OCI-LY7 (cell line): ENCODE measurements around the gene PARVB. TPM values are rescaled to one million over a fixed set of nuclear protein-coding genes. Genes with fewer than 3 reads are reported as not detected.

Experiments
- BruUV-seq: library from RNA; stranded (reverse); fragments of 400-500 nt; replicated peaks from 2 replicates; lab custom pipeline; 2021; lab: Mats Ljungman, UMichigan
- CTCF ChIA-PET: fragments of 300-600 bp; sonication (Branson Sonifier 250); formaldehyde crosslinking; loops from one replicate; lab custom pipeline; 2022; ENCODE audit warnings: antibody characterized with exemption; ENCODE audit not compliant: unreplicated experiment; lab: Charles Lee
- POLR2A ChIA-PET: fragments of 300-600 bp; sonication (Branson Sonifier 250); formaldehyde crosslinking; loops from one replicate; lab custom pipeline; 2022; ENCODE audit warnings: antibody characterized with exemption; lab: Charles Lee
- DNase-seq: peaks from one replicate; pipeline ENCODE4 v3.0.0-alpha.2; 2015; ENCODE audit warnings: low spot score
- H2AFZ ChIP-seq: fragments of 200-600 bp; sonication (generic), shearing (Covaris generic); 2 replicates; pipeline ENCODE4 v1.6.1; 2014; ENCODE audit warnings: mild to moderate bottlenecking, antibody characterized with exemption, low read length, moderate library complexity
- H3K27ac ChIP-seq: fragments of 200-600 bp; sonication (generic); 2 replicates; pipeline ENCODE4 v1.5.1; 2014; ENCODE audit warnings: mixed run types, low read depth, mild to moderate bottlenecking, moderate library complexity, low read length, inconsistent platforms; ENCODE audit not compliant: poor library complexity, severe bottlenecking
- H3K36me3 ChIP-seq: fragments of 200-600 bp; sonication (generic); 2 replicates; pipeline ENCODE4 v1.6.1; 2014; ENCODE audit warnings: mild to moderate bottlenecking, antibody characterized with exemption, low read length, moderate library complexity, mixed read lengths; ENCODE audit not compliant: insufficient read depth
- H3K4me1 ChIP-seq: fragments of 200-600 bp; sonication (generic); 2 replicates; pipeline ENCODE4 v1.5.1; 2014; ENCODE audit warnings: mild to moderate bottlenecking, low read length; ENCODE audit not compliant: insufficient read depth, poor library complexity, severe bottlenecking
- H3K4me2 ChIP-seq: fragments of 200-600 bp; sonication (generic); 2 replicates; pipeline ENCODE4 v1.6.1; 2014; ENCODE audit warnings: mild to moderate bottlenecking, low read length
- H3K4me3 ChIP-seq: fragments of 200-600 bp; sonication (generic); 2 replicates; pipeline ENCODE4 v1.5.1; 2014; ENCODE audit warnings: mild to moderate bottlenecking, low read depth, low read length; ENCODE audit not compliant: poor library complexity, severe bottlenecking
- H3K79me2 ChIP-seq: fragments of 200-600 bp; sonication (generic); 2 replicates; pipeline ENCODE4 v1.6.1; 2016; ENCODE audit warnings: low read depth, mild to moderate bottlenecking, low read length, moderate library complexity, mixed read lengths; ENCODE audit not compliant: insufficient read depth
- H3K9me2 ChIP-seq: fragments of 200-600 bp; sonication (generic); 2 replicates; pipeline ENCODE4 v1.6.1; 2016; ENCODE audit warnings: mild to moderate bottlenecking, low read length, mixed read lengths; ENCODE audit not compliant: insufficient read depth
- H3K9me3 ChIP-seq: fragments of 200-600 bp; sonication (generic); 2 replicates; pipeline ENCODE4 v1.6.1; 2014; ENCODE audit warnings: mild to moderate bottlenecking, mixed run types, low read length, mixed read lengths
- H4K20me1 ChIP-seq: fragments of 200-600 bp; sonication (generic); 2 replicates; pipeline ENCODE4 v1.6.1; 2014; ENCODE audit warnings: mild to moderate bottlenecking, antibody characterized with exemption, low read length, moderate library complexity, mixed read lengths; ENCODE audit not compliant: insufficient read depth
- CTCF ChIP-seq: fragments of 200-600 bp; sonication (generic); conservative IDR thresholded peaks from 2 replicates; pipeline ENCODE4 v1.5.1; 2014; ENCODE audit warnings: mild to moderate bottlenecking, antibody characterized with exemption, low read length, moderate library complexity, mixed read lengths
- EZH2phosphoT487 ChIP-seq: fragments of 200-600 bp; sonication (generic); IDR thresholded peaks from 2 replicates; pipeline ENCODE4 v1.6.1; 2018; ENCODE audit warnings: low read depth, borderline replicate concordance, mild to moderate bottlenecking, mixed run types, antibody characterized with exemption, low read length, moderate library complexity, mixed read lengths
- intact Hi-C: fragments of 100-400 bp; cut with micrococcal nuclease; formaldehyde crosslinking; loops from one replicate; pipeline ENCODE4 v1.10.0; 2022; ENCODE audit not compliant: unreplicated experiment
- total RNA-seq, 2 experiments: library from RNA; depleted of rRNA in 1 of 2; stranded (reverse); fragments of >200 nt in 1 of 2; shearing (Covaris generic) in 1 of 2; gene quantifications; 2 replicates each; pipeline ENCODE4 v1.2.3, GENCODE V29; 2014 to 2022

The PARVB gene
- total RNA-seq, 2 experiments from 2014 or later, result 0.34 TPM; not detected in 1

- Histone ChIP-seq H3K4me2 (no peak overlapping the region), H3K4me3 (no peak overlapping the region), H3K27ac (no peak overlapping the region), H3K79me2 (no peaks in the 10 kb centered on the region), H3K4me1 (no peaks in the 10 kb centered on the region), H4K20me1 (no peaks in the 10 kb centered on the region), H2AFZ (no peak overlapping the region), H3K9me2 (no peaks in the 10 kb centered on the region), H3K9me3 (no peaks in the 10 kb centered on the region), H3K36me3 (no peaks in the 10 kb centered on the region)
- TF ChIP-seq CTCF (no peak), EZH2phosphoT487 (no peak)
- ChIA-PET POLR2A (interaction anchor here (0.5 kb wide), 1 partner anchor 868 kb away, joined by 3 read pairs; no protein-coding TSS in a partner anchor), CTCF (no interaction called here)
- DNase-seq, result no peak
- intact Hi-C loops, result no loop called here
- BruUV-seq, result no TSS peak
These were observed 191.2 kb downstream of the PARVB start for GRCh38 chr22:44215287-44215686.

GRCh38 chr22:44217346-44217745 lies 193.2 kb downstream of the PARVB start:
- Histone ChIP-seq H3K4me2 (no peak overlapping the region), H3K79me2 (no peaks in the 10 kb centered on the region), H3K4me3 (no peak overlapping the region), H2AFZ (no peak overlapping the region), H3K27ac (no peak overlapping the region), H3K9me2 (no peaks in the 10 kb centered on the region), H3K4me1 (no peaks in the 10 kb centered on the region), H3K36me3 (no peaks in the 10 kb centered on the region), H4K20me1 (no peaks in the 10 kb centered on the region), H3K9me3 (no peaks in the 10 kb centered on the region)
- POLR2A ChIA-PET, result no interaction called here
- TF ChIP-seq CTCF (no peak), EZH2phosphoT487 (no peak)
- no peak for DNase-seq
- CTCF ChIA-PET, result no interaction called here
- BruUV-seq, result no TSS peak
- intact Hi-C loops, result no loop called here

- H3K9me3 ChIP-seq, result no peaks in the 10 kb centered on the region
- no peak overlapping the region for H3K27ac ChIP-seq
- no peak overlapping the region for H3K4me3 ChIP-seq
- no peak for DNase-seq
- POLR2A ChIA-PET, result no interaction called here
- no peak overlapping the region for H3K4me2 ChIP-seq
- intact Hi-C loops, result no loop called here
- H3K36me3 ChIP-seq, result no peaks in the 10 kb centered on the region
- CTCF ChIA-PET, result no interaction called here
- TF ChIP-seq CTCF (no peak), EZH2phosphoT487 (no peak)
- H3K9me2 ChIP-seq, result no peaks in the 10 kb centered on the region
- no peaks in the 10 kb centered on the region for H3K79me2 ChIP-seq
- H2AFZ ChIP-seq, result no peak overlapping the region
- no peaks in the 10 kb centered on the region for H4K20me1 ChIP-seq
- no TSS peak for BruUV-seq
- H3K4me1 ChIP-seq, result no peaks in the 10 kb centered on the region
These were observed 194.0 kb downstream of the PARVB start for GRCh38 chr22:44218071-44218470.
